ENCODE data around the gene VSTM2L.

Gene VSTM2L

DNA sequence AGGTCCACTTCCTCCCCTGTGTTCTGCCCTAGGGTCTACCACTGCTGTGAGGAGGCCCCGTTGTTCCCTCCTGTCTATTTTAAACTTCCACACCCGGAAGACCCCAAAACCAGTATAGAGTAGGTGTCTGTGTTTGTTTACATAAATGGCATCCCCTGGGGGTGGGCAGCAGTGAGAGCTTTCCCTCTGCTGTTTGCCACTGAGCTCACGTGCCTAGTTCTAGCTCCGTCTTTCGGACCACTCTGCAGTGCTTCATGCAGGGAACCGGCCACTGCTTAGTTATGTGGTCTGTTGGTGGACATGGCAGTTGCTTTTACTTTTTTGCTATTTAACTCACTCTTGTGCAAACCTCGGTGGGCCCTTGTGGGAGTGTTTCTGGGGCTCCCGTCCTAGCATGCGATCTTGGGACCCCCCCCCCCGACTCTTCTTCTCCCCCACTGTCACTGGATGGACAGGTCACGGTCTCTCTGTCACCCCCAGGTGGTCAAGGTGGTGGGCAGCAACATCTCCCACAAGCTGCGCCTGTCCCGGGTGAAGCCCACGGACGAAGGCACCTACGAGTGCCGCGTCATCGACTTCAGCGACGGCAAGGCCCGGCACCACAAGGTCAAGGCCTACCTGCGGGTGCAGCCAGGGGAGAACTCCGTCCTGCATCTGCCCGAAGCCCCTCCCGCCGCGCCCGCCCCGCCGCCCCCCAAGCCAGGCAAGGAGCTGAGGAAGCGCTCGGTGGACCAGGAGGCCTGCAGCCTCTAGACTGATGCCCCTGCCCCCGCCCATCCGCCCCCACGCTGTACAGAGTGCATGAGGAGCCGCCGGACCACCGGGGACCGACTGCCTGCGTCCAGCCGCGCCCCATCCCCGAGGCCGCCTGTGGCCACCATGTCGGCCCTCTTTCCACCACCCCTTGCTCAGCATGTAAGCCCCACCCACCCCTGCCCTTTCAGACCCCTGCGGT is 40.9 kb downstream of the VSTM2L start:
- Histone ChIP-seq H3K4me1 (no peaks in the 10 kb centered on the region), H3K27me3 (no peaks in the 10 kb centered on the region), H3K9me3 (no peaks in the 10 kb centered on the region), H3K36me3 (no peaks in the 10 kb centered on the region), H3K4me3 (ENCODE audit: low read depth, low read length) (no peak overlapping the region)
- TF ChIP-seq, protein P1, sequence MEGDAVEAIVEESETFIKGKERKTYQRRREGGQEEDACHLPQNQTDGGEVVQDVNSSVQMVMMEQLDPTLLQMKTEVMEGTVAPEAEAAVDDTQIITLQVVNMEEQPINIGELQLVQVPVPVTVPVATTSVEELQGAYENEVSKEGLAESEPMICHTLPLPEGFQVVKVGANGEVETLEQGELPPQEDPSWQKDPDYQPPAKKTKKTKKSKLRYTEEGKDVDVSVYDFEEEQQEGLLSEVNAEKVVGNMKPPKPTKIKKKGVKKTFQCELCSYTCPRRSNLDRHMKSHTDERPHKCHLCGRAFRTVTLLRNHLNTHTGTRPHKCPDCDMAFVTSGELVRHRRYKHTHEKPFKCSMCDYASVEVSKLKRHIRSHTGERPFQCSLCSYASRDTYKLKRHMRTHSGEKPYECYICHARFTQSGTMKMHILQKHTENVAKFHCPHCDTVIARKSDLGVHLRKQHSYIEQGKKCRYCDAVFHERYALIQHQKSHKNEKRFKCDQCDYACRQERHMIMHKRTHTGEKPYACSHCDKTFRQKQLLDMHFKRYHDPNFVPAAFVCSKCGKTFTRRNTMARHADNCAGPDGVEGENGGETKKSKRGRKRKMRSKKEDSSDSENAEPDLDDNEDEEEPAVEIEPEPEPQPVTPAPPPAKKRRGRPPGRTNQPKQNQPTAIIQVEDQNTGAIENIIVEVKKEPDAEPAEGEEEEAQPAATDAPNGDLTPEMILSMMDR (IDR thresholded peaks at IDR 0.05; ENCODE audit: low read depth, low read length): peak; percentile 18
- no peak for DNase-seq

DNA sequence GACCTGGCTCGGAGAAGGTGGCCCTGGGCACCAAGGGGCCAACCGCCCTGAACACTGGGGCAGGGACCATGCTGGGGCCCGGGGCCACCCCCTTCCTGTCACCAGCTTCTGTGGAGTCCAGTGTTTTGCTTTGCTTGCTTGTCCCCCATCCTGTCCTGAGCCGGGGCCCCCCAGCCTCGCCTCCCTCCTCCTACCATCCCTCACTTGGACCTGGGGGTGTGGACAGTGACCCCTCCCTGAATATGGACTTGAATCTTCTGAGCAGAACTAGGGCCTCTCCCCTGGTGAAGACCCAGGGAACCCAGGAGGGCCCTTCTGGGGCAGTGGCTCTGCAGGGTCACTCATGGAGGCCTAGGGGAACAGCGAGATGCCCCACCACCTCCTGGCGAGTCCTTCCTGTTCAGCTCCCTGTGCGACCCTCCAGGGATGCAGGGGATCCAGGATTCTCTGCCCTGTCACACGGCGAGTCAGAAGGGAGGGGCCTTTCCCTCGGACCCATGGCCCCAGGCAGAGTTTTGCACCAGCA is 41.6 kb downstream of the VSTM2L start:
- DNase-seq: no peak
- no peaks in the 10 kb centered on the region for H3K4me1 ChIP-seq
- no peaks in the 10 kb centered on the region for H3K36me3 ChIP-seq
- H3K27me3 ChIP-seq: no peaks in the 10 kb centered on the region
- TF ChIP-seq, protein P1 (IDR thresholded peaks at IDR 0.05; ENCODE audit: low read depth, low read length): no peak
- no peaks in the 10 kb centered on the region for H3K9me3 ChIP-seq
- H3K4me3 ChIP-seq (ENCODE audit: low read depth, low read length): no peak overlapping the region

DNA sequence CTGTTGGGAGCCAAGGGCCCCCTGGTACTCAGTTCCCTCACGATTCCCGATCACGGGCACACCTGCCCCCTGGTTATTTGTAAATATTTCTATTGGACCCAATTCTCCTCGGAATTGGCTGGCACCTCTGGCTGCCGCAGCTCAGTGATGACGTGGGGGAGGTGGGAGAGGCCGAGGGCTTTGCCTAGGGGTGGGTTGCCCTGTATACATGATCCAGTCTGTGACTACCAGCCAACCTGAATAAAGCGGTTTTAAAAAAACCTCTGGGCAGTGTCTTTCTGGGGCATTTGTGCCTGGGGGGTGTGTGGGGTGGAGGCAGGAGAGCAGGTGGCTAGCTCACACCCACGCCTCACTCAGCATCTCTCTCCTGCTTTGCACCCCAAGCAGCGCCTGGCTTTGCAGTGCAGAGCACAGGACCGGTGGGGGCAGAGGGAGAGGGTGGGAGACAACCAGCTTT is 42.2 kb downstream of the VSTM2L start:
- Histone ChIP-seq H3K9me3 (no peaks in the 10 kb centered on the region), H3K4me1 (no peaks in the 10 kb centered on the region), H3K27me3 (no peaks in the 10 kb centered on the region), H3K4me3 (ENCODE audit: low read depth, low read length) (no peak overlapping the region), H3K36me3 (no peaks in the 10 kb centered on the region)
- TF ChIP-seq, protein P1 (IDR thresholded peaks at IDR 0.05; ENCODE audit: low read depth, low read length): no peak
- DNase-seq: no peak

DNA sequence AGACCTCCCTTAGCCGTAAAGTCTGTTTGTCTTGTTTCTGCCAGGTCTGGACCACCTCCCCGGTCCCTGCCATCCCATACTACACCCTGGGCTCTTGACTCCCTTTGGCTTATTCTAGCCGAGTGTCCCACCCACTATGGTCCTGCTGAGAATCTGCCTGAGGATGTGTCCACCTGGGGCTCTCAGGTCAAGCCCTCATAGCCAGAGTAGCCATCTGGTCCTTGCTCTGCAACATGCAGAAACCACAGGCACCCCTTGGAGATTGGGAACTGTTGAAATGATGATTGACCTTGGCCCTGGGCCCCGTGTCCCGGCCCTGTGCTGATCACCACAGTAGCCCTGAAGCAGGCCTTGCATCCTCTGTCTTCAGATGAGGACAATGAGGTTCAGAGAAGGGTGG is 44.0 kb downstream of the VSTM2L start:
- Histone ChIP-seq H3K4me1 (no peaks in the 10 kb centered on the region), H3K36me3 (no peaks in the 10 kb centered on the region), H3K9me3 (no peaks in the 10 kb centered on the region), H3K27me3 (no peaks in the 10 kb centered on the region), H3K4me3 (ENCODE audit: low read depth, low read length) (no peak overlapping the region)
- TF ChIP-seq, protein P1 (IDR thresholded peaks at IDR 0.05; ENCODE audit: low read depth, low read length): no peak
- no peak for DNase-seq

DNA sequence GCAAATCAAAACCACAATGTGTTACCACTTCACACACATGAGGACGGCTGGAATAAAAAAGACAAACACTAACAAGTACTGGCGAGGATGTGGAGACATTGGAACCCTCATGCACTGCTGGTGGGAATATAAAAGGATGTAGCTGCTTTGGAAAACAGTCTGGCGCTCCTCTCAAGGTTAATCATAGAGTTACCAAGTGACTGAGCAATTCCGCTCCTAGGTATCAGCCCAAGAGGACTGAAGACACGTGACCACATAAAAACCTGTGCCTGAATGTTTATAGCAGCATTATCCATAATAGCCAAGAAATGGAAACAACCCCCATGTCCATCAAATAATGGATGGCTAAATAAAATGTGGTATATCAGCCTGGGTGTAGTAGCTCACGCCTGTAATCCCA is 45.0 kb downstream of the VSTM2L start:
- TF ChIP-seq, protein P1 (IDR thresholded peaks at IDR 0.05; ENCODE audit: low read depth, low read length): no peak
- H3K27me3 ChIP-seq: no peaks in the 10 kb centered on the region
- H3K4me3 ChIP-seq (ENCODE audit: low read depth, low read length): no peak overlapping the region
- H3K36me3 ChIP-seq: no peaks in the 10 kb centered on the region
- no peak for DNase-seq
- no peaks in the 10 kb centered on the region for H3K9me3 ChIP-seq
- no peaks in the 10 kb centered on the region for H3K4me1 ChIP-seq

DNA sequence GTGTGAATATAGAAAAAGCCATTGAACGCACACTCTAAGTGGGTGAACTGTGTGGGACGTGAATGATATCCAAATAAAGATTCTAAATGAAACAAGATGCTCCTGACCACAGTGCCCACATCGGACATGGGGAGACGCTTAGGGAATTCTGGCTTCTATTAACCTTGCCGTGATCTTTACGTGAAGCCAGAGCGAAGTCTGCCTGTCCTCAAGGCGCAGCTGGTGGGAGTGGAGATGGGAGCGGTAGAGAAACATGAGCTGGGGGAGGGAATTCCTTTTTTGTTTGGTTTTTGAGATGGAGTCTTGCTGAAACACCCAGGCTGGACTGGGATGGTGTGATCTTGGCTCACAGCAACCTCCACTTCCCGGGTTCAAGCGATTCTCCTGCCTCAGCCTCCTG is 46.0 kb downstream of the VSTM2L start:
- Histone ChIP-seq H3K9me3 (no peaks in the 10 kb centered on the region), H3K4me3 (ENCODE audit: low read depth, low read length) (no peak overlapping the region), H3K4me1 (no peaks in the 10 kb centered on the region), H3K27me3 (no peaks in the 10 kb centered on the region), H3K36me3 (no peaks in the 10 kb centered on the region)
- no peak for DNase-seq
- TF ChIP-seq, protein P1 (IDR thresholded peaks at IDR 0.05; ENCODE audit: low read depth, low read length): no peak

Data from BE2C (cell line).